ENCODE data around the gene MVB12B. TPM values are rescaled to one million over a fixed set of nuclear protein-coding genes. Genes with fewer than 3 reads are reported as not detected.

The MVB12B gene
- total and polyA plus RNA-seq, 2 of the 13 experiments (the other 11 are each of a cell fraction or from before 2014, with no cell fraction given) = 12.1 to 30.1 TPM

DNA sequence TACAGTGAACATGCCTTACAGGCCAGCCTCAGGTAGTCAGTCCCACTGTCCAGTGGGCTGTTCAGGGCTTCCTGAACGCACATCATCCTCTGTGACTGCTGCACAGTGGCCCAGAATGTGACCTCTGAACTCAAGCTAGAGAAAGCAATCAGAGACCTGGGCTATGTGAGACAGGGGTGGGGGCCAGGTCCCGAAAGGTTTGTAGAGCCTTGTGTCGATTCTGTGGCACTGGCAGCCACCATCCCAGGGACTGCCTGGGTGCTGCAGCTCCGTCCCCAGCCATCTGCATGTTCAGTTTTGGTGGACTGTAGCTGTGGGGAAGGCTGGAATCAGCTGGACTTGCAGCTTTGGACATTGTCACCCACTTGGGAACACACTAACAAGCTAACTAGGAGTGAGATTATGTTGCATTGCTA is 47.7 kb downstream of the MVB12B start (continued):
- TF ChIP-seq, protein P1, sequence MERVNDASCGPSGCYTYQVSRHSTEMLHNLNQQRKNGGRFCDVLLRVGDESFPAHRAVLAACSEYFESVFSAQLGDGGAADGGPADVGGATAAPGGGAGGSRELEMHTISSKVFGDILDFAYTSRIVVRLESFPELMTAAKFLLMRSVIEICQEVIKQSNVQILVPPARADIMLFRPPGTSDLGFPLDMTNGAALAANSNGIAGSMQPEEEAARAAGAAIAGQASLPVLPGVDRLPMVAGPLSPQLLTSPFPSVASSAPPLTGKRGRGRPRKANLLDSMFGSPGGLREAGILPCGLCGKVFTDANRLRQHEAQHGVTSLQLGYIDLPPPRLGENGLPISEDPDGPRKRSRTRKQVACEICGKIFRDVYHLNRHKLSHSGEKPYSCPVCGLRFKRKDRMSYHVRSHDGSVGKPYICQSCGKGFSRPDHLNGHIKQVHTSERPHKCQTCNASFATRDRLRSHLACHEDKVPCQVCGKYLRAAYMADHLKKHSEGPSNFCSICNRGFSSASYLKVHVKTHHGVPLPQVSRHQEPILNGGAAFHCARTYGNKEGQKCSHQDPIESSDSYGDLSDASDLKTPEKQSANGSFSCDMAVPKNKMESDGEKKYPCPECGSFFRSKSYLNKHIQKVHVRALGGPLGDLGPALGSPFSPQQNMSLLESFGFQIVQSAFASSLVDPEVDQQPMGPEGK (CRISPR knock-in tag; IDR thresholded peaks at IDR 0.05) = peak; percentile 91
- TF ChIP-seq ZNF792 (CRISPR knock-in tag; IDR thresholded peaks at IDR 0.05) = 0 out of 2 replicates have a peak, but pooled peaks have one; percentile 49
- TF ChIP-seq, protein P2, sequence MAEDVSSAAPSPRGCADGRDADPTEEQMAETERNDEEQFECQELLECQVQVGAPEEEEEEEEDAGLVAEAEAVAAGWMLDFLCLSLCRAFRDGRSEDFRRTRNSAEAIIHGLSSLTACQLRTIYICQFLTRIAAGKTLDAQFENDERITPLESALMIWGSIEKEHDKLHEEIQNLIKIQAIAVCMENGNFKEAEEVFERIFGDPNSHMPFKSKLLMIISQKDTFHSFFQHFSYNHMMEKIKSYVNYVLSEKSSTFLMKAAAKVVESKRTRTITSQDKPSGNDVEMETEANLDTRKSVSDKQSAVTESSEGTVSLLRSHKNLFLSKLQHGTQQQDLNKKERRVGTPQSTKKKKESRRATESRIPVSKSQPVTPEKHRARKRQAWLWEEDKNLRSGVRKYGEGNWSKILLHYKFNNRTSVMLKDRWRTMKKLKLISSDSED (CRISPR knock-in tag; IDR thresholded peaks at IDR 0.05) = no peak
- TF ChIP-seq RAD21 (CRISPR knock-in tag; IDR thresholded peaks at IDR 0.05) = no peak
- TF ChIP-seq THYN1 (CRISPR knock-in tag; IDR thresholded peaks at IDR 0.05; ENCODE audit: borderline replicate concordance, low read depth) = no peak
- no peak for TF ChIP-seq AHR (CRISPR knock-in tag; IDR thresholded peaks at IDR 0.05)
- no peak for TF ChIP-seq ZNF713 (CRISPR knock-in tag; IDR thresholded peaks at IDR 0.05)
- peak; percentile 76 for TF ChIP-seq ZNF331 (CRISPR knock-in tag; IDR thresholded peaks at IDR 0.05)
- peak; percentile 28; the same call in 1 of the 2 replicates for TF ChIP-seq PHF8 (CRISPR knock-in tag; IDR thresholded peaks at IDR 0.05)
- peak; percentile 66; the same call in 1 of the 2 replicates for TF ChIP-seq RXRA (CRISPR knock-in tag; IDR thresholded peaks at IDR 0.05)
- TF ChIP-seq, protein P3, sequence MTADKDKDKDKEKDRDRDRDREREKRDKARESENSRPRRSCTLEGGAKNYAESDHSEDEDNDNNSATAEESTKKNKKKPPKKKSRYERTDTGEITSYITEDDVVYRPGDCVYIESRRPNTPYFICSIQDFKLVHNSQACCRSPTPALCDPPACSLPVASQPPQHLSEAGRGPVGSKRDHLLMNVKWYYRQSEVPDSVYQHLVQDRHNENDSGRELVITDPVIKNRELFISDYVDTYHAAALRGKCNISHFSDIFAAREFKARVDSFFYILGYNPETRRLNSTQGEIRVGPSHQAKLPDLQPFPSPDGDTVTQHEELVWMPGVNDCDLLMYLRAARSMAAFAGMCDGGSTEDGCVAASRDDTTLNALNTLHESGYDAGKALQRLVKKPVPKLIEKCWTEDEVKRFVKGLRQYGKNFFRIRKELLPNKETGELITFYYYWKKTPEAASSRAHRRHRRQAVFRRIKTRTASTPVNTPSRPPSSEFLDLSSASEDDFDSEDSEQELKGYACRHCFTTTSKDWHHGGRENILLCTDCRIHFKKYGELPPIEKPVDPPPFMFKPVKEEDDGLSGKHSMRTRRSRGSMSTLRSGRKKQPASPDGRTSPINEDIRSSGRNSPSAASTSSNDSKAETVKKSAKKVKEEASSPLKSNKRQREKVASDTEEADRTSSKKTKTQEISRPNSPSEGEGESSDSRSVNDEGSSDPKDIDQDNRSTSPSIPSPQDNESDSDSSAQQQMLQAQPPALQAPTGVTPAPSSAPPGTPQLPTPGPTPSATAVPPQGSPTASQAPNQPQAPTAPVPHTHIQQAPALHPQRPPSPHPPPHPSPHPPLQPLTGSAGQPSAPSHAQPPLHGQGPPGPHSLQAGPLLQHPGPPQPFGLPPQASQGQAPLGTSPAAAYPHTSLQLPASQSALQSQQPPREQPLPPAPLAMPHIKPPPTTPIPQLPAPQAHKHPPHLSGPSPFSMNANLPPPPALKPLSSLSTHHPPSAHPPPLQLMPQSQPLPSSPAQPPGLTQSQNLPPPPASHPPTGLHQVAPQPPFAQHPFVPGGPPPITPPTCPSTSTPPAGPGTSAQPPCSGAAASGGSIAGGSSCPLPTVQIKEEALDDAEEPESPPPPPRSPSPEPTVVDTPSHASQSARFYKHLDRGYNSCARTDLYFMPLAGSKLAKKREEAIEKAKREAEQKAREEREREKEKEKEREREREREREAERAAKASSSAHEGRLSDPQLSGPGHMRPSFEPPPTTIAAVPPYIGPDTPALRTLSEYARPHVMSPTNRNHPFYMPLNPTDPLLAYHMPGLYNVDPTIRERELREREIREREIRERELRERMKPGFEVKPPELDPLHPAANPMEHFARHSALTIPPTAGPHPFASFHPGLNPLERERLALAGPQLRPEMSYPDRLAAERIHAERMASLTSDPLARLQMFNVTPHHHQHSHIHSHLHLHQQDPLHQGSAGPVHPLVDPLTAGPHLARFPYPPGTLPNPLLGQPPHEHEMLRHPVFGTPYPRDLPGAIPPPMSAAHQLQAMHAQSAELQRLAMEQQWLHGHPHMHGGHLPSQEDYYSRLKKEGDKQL (CRISPR knock-in tag; IDR thresholded peaks at IDR 0.05; ENCODE audit: low read depth) = no peak
- TF ChIP-seq, protein P4, sequence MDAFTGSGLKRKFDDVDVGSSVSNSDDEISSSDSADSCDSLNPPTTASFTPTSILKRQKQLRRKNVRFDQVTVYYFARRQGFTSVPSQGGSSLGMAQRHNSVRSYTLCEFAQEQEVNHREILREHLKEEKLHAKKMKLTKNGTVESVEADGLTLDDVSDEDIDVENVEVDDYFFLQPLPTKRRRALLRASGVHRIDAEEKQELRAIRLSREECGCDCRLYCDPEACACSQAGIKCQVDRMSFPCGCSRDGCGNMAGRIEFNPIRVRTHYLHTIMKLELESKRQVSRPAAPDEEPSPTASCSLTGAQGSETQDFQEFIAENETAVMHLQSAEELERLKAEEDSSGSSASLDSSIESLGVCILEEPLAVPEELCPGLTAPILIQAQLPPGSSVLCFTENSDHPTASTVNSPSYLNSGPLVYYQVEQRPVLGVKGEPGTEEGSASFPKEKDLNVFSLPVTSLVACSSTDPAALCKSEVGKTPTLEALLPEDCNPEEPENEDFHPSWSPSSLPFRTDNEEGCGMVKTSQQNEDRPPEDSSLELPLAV (CRISPR knock-in tag; conservative IDR thresholded peaks at IDR 0.05; ENCODE audit: low read depth) = no peak
- TF ChIP-seq ZNF629 (CRISPR knock-in tag; conservative IDR thresholded peaks at IDR 0.05) = 0 out of 2 replicates have a peak, but pooled peaks have one; percentile 11
- TF ChIP-seq RARA (CRISPR knock-in tag; IDR thresholded peaks at IDR 0.05) = peak; percentile 19; the same call in 1 of the 2 replicates
- TF ChIP-seq PITX1 (CRISPR knock-in tag; IDR thresholded peaks at IDR 0.05) = peak; percentile 27; the same call in 1 of the 2 replicates
- TF ChIP-seq ZNF121 (CRISPR knock-in tag; IDR thresholded peaks at IDR 0.05) = no peak
- 0 out of 2 replicates have a peak, but pooled peaks have one; percentile 42 for TF ChIP-seq AKAP8 (CRISPR knock-in tag; IDR thresholded peaks at IDR 0.05)
- peak; percentile 78 for TF ChIP-seq HNF4G (IDR thresholded peaks at IDR 0.05; ENCODE audit: borderline replicate concordance, low read depth, low read length)
- TF ChIP-seq HNF4G (CRISPR knock-in tag; IDR thresholded peaks at IDR 0.05; ENCODE audit: borderline replicate concordance, low read depth) = 0 out of 2 replicates have a peak, but pooled peaks have one; percentile 44
